Skeletal muscle tissue (tissue), 4 donors: ENCODE results near the gene FANCC. TPM values are rescaled to one million over a fixed set of nuclear protein-coding genes. Genes with fewer than 3 reads are reported as not detected.

Experiments
- H3K27ac ChIP-seq: one replicate; pipeline ENCODE4 v1.7.0; 2013; ENCODE audit warnings: mild to moderate bottlenecking, low read depth, low read length, inconsistent platforms
- H3K27me3 ChIP-seq, 3 donors: one replicate each; pipeline ENCODE4 v1.7.0; 2013; ENCODE audit warnings: low read length in 3 of 3; ENCODE audit not compliant: control insufficient read depth in 3 of 3, insufficient read depth in 3 of 3
- H3K36me3 ChIP-seq, 3 donors: one replicate each; pipeline ENCODE4 v1.7.0; 2013; ENCODE audit warnings: low read length in 3 of 3; ENCODE audit not compliant: control insufficient read depth in 3 of 3, insufficient read depth in 3 of 3
- H3K4me1 ChIP-seq, 3 donors: one replicate each; pipeline ENCODE4 v1.7.0; 2013; ENCODE audit warnings: low read length in 3 of 3, mild to moderate bottlenecking in 3 of 3; ENCODE audit not compliant: control insufficient read depth in 3 of 3, insufficient read depth in 3 of 3
- H3K4me3 ChIP-seq, 3 donors: one replicate each; pipeline ENCODE4 v1.7.0; 2013; ENCODE audit warnings: low read length in 3 of 3
- H3K9ac ChIP-seq, 3 donors: one replicate each; pipeline ENCODE4 v1.7.0; 2013; ENCODE audit warnings: low read length in 3 of 3, mild to moderate bottlenecking in 3 of 3, moderate library complexity in 2 of 3, low read depth in 1 of 3
- H3K9me3 ChIP-seq, 3 donors: one replicate each; pipeline ENCODE4 v1.7.0; 2013; ENCODE audit warnings: low read length in 3 of 3; ENCODE audit not compliant: control insufficient read depth in 3 of 3
- total RNA-seq: library from RNA; depleted of rRNA; stranded (reverse); fragments of >200 nt; gene quantifications from one replicate; pipeline ENCODE4 v1.2.3, GENCODE V29; 2014
- donor health status: Osteomylitis.

FANCC gene
- total RNA-seq, 1 donor from 2014 or later = 12.0 TPM

DNA sequence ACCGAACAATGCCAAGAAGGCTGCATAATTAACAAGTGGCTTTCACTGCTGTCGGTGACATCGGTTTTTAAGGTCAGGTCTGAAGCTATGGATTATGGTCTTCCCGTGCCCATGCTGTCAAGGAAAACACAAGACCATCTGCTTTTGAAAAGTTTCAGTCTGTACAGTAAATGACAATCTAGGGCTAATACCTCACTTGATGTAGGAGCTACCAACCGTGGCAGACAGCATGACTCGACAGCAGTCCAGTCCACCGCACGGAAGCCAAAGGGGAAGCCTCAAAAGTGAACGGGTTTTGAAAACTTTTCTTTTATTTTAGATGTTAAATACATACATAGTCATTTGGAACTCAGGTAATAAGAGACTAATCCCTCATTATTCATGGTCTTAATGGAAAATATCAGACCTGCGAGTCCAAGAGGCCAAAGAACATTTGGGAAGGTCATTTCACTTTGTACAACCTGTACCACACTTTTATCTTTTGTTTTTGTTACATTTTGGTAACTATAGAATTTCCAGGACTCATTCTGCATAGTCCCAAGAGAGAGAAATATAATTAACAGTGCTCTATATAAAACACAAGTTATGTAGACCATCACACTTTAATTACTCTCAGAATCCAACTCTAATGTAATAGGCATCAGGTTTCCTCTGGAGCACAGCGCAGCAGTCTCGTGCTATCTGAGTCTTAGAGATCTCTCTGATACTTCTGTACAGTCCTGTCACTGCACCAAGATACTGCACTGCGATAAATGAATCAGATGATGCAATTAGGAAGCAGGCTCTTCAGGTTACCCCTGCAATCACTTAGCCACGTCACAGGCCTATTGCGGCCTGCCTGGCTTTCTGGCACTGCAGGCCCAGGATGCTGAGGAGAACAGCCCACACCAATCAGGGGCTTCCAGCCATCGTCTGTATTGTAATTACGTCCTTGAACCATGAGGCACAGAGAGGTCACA lies 184.9 kb downstream of the FANCC start:
- Histone ChIP-seq H3K4me3 (no peak overlapping the region), H3K9ac (peak overlapping the region in 1 of 3 donors; percentile 41), H3K27me3 (no peaks in the 10 kb centered on the region), H3K4me1 (peaks cover 6 to 17% (median 13%) of the 10 kb centered on the region in 3 donors), H3K27ac (no peak overlapping the region), H3K36me3 (no peaks in the 10 kb centered on the region), H3K9me3 (no peaks in the 10 kb centered on the region)

DNA sequence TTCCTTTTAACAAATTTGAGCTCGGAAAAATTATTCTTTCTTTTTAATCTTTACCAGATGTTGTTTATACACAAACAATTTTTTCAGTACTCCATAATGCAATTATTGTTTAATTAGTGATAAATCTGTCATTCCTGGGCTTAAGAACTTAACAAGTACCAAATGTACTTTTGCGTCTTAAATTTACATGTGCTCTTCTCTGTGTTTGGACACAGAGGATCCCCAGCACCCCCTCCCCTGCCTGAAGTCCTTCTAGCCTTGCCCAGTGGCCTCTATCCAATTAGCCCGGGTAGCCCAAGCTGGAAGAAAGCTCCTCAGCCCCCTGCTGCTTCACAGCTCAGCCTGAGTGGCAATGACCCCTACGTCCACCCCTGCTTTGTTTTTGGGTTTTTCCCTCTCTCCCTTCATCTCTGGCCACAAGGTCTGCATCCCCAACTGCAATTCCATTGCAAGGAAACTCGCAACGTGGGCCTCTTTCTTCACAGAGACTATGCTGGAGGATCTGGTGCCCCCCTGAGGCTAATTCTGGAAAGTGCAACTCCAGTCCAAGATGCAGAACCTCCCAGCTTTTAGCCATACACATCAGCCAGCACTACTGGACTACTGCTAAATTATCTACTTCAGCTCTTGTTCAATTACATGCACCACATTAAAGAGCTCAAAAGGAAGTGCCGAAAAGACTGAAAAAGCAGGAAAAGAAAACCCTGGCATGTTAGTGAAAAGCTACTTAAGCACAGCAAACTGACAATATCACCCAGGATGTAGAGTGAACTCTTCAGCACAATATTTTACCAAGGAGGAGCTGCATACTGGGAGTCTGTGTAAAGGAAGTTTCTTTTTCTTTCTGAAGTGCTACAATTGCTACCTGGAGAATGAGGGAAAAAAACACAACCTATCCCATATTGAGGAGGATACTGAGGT lies 186.2 kb downstream of the FANCC start:
- no peaks in the 10 kb centered on the region for H3K9me3 ChIP-seq
- H3K36me3 ChIP-seq = no peaks in the 10 kb centered on the region
- H3K4me3 ChIP-seq = no peak overlapping the region
- H3K27ac ChIP-seq = no peak overlapping the region
- H3K4me1 ChIP-seq = peaks cover 14 to 22% (median 21%) of the 10 kb centered on the region in 3 donors
- H3K9ac ChIP-seq = no peak overlapping the region
- H3K27me3 ChIP-seq = no peaks in the 10 kb centered on the region

DNA sequence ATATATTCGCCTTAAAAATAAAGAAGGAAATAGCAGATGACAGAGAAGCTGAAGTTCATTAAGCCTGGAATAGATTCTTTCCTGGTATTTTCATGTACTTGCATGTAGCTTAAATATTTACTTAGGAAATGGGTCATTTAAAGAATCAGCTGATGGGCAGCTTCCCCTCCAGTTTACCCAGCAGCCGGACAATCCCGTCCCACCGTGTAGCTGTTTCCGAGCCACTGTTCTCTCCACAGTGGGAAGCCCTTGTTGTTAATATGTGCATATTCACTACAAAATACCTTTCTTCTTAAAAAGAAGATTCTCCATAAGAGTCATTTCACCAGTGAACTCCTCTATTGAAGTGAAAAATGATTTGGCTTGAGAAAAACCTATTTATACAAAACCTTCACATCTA lies 187.0 kb downstream of the FANCC start:
- no peaks in the 10 kb centered on the region for H3K36me3 ChIP-seq
- no peak overlapping the region for H3K27ac ChIP-seq
- no peaks in the 10 kb centered on the region for H3K27me3 ChIP-seq
- H3K4me1 ChIP-seq = peaks cover 14 to 22% (median 21%) of the 10 kb centered on the region in 3 donors
- no peak overlapping the region for H3K4me3 ChIP-seq
- H3K9ac ChIP-seq = no peak overlapping the region
- no peaks in the 10 kb centered on the region for H3K9me3 ChIP-seq

- Histone ChIP-seq H3K9ac (no peak overlapping the region), H3K27ac (no peak overlapping the region), H3K4me1 (peaks cover 14 to 22% (median 21%) of the 10 kb centered on the region in 3 donors), H3K36me3 (no peaks in the 10 kb centered on the region), H3K9me3 (no peaks in the 10 kb centered on the region), H3K4me3 (no peak overlapping the region), H3K27me3 (no peaks in the 10 kb centered on the region)
Observed at GRCh38 chr9:95129476-95130291, 187.8 kb downstream of the FANCC start.

DNA sequence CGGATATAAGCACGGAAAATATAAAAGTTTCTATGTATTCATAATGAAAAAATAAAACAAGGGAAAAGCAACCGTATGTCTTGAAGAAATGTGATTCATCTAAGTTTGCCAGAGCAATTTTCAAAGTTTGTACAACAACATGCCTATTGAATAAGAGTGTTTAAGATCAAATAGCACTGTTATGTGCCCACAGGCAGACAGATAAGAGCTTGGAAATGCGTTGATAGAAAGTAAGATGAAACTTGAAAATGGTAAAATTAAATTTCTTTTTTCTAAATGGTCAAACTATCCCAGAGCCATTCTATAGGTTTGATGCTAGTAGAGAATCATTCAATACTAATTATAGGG lies 189.4 kb downstream of the FANCC start:
- Histone ChIP-seq H3K27ac (no peak overlapping the region), H3K27me3 (no peaks in the 10 kb centered on the region), H3K4me3 (no peak overlapping the region), H3K9ac (no peak overlapping the region), H3K4me1 (peaks cover 14 to 22% (median 18%) of the 10 kb centered on the region in 3 donors), H3K9me3 (no peaks in the 10 kb centered on the region), H3K36me3 (no peaks in the 10 kb centered on the region)

DNA sequence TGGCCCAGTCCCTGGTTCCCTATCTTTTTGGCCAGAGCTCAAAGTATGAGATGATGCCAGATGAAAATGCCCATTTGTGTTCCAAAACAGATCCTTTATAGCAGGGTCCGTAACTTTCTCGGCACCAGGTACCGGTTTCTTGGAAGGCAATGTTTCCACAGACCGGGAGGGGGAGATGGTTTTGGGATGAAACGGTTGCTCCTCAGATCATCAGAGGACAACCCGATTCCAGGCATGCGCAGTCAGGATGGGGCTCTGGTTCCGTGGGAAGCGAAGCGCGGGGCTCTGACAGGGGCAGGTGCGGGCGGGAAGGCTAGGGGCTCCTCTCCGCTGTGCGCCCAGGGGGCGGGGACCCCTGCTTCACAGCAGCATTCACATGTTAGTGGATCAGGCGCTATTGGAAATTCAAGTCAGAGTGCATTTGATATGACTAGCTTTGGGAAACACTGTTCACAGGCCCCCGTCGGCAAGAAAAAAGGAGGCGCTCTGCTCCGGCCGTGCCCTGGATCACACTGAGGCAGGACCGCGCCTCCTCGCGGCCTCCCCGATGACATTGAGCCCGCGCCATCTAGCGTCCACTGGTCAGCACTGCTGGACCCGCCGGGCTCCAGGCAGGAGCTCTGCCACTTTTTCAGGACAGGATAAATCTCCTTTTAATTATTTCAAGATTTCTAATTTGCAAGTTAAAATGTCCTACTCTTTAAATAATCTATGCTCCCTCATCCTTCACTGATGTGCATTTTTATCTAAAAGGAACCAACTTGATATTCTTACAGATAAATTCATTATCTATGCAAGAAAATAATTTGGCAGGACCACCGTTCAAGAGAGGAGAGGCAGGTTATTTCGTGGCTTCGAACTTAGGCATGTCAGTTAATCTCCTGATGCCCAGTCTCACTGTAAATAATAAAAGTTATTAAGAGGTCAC lies 190.0 kb downstream of the FANCC start:
- peaks cover 14 to 20% (median 14%) of the 10 kb centered on the region in 3 donors for H3K4me1 ChIP-seq
- no peaks in the 10 kb centered on the region for H3K27me3 ChIP-seq
- H3K4me3 ChIP-seq = peak overlapping the region; percentile 65 to 71 (median 67)
- no peak overlapping the region for H3K27ac ChIP-seq
- peak overlapping the region; percentile 50 to 74 (median 65) for H3K9ac ChIP-seq
- no peaks in the 10 kb centered on the region for H3K9me3 ChIP-seq
- H3K36me3 ChIP-seq = no peaks in the 10 kb centered on the region

DNA sequence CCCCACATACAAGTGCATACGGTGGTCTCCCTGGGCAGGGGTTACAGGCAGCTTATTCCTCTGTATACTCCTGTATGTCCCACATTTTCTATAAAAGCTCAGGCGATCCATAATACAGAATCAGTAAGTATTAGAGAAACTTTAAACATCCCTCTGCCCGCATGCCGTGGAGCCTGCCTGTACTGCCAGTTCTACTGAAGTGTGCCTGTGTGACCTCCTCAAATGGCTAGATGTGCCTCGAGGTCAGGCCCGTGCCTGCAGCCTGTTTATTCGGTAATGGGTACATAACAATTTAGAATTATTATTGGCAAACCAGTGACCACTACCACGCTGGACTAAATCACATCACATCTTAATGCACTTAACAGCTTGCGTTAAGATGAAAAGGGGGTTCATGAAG lies 190.8 kb downstream of the FANCC start:
- H3K9ac ChIP-seq = peak overlapping the region in 1 of 3 donors; percentile 11
- H3K27me3 ChIP-seq = no peaks in the 10 kb centered on the region
- H3K27ac ChIP-seq = no peak overlapping the region
- H3K4me3 ChIP-seq = no peak overlapping the region
- H3K4me1 ChIP-seq = peaks cover 14 to 15% (median 14%) of the 10 kb centered on the region in 3 donors
- no peaks in the 10 kb centered on the region for H3K36me3 ChIP-seq
- no peaks in the 10 kb centered on the region for H3K9me3 ChIP-seq

GRCh38 chr9:95125652-95126051 lies 191.9 kb downstream of the FANCC start:
- H3K4me1 ChIP-seq = peaks cover 12 to 14% (median 12%) of the 10 kb centered on the region in 3 donors
- H3K36me3 ChIP-seq = no peaks in the 10 kb centered on the region
- H3K27me3 ChIP-seq = no peaks in the 10 kb centered on the region
- no peak overlapping the region for H3K27ac ChIP-seq
- H3K4me3 ChIP-seq = no peak overlapping the region
- no peak overlapping the region for H3K9ac ChIP-seq
- no peaks in the 10 kb centered on the region for H3K9me3 ChIP-seq
